ENCODE data around the gene ADGRL2. TPM values are rescaled to one million over a fixed set of nuclear protein-coding genes. Genes with fewer than 3 reads are reported as not detected.

Gene ADGRL2
- total and polyA plus RNA-seq, 2 experiments from 2014 or later: 38.2 to 90.3 TPM

DNA sequence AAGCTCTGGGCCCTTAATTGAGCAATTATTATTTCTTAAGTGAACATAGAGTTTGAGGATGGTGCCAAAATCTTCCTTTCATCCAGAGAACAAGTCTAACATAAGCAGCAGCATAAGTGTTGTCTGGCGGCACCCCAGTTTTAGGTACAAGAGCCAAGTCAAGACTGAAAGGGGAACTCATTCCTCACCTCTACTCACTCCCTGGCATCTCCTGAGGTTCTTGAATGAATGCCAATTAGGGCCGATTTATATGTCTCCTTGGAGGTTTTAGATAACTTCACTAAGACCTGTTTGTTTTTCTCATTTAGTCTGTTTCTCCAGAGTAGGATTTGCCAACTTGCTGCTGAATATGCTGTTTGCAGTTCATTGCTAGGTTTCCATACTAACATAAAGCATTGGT is 42.6 kb upstream of the ADGRL2 start:
- no peaks in the 10 kb centered on the region for H3K27me3 ChIP-seq (ENCODE audit: insufficient read depth)
- H3K9me2 ChIP-seq (ENCODE audit: insufficient read depth): no peaks in the 10 kb centered on the region
- Mint-ChIP-seq H3K27ac (no peak overlapping the region), H3K36me3 (ENCODE audit: low read depth) (no peaks in the 10 kb centered on the region), H3K27me3 (ENCODE audit: insufficient read depth, low read depth, poor library complexity) (peaks cover 5% of the 10 kb centered on the region), H3K9me3 (no peaks in the 10 kb centered on the region), H3K4me3 (no peak overlapping the region), H3K4me1 (peaks cover 17% of the 10 kb centered on the region)
- H3K4me1 ChIP-seq (ENCODE audit: insufficient read depth): no peaks in the 10 kb centered on the region
- H3K4me2 ChIP-seq: no peak overlapping the region
- H3K79me2 ChIP-seq (replicated peaks; ENCODE audit: insufficient read depth): no peaks in the 10 kb centered on the region
- H3K36me3 ChIP-seq (ENCODE audit: insufficient read depth): no peaks in the 10 kb centered on the region
- H4K20me1 ChIP-seq (replicated peaks; ENCODE audit: insufficient read depth): no peaks in the 10 kb centered on the region
- H3K4me3 ChIP-seq: no peak overlapping the region
- TF ChIP-seq ZNF114 (CRISPR knock-in tag; IDR thresholded peaks at IDR 0.05) (no peak), CREB1 (CRISPR knock-in tag; IDR thresholded peaks at IDR 0.05; ENCODE audit: low read depth) (no peak)
- DNase-seq (ENCODE audit: low spot score): no peak
- H3K27ac ChIP-seq (ENCODE audit: low read depth): no peak overlapping the region
- H2AFZ ChIP-seq: no peak overlapping the region
- no peak for ATAC-seq
- no peaks in the 10 kb centered on the region for H3F3A ChIP-seq (replicated peaks; ENCODE audit: low read depth)

DNA sequence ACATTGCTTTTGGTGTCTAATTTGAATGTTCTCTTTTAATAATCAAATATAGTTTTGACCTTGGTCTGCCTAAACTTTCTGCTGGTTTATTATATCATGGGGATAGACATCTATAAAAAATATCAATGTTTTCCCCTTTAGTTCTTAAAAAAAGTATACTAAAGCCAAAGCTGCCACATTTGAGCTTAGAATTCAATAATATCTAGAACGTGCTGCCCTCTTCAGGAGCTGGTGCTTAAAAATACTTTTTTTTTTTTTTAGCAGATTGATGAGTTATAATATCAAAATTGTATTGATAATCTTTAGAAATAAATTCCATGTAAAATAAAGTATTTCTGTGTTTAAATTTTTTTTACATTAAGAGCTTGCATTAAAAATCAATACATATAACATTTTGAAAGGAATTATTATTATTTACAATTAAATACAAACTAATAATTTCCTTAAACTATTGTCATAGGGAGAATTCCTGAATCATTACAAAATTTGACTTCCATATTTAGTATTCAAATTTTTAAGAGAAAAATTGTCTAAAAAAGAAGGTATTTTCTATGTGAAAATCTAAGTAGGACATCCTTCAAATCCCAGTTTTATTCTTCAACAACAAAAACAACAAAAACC is 40.1 kb upstream of the ADGRL2 start:
- ATAC-seq (no peak), DNase-seq (ENCODE audit: low spot score) (peak; percentile 33)
- H3K27me3 Mint-ChIP-seq (ENCODE audit: insufficient read depth, low read depth, poor library complexity): peaks cover 5% of the 10 kb centered on the region
- no peak overlapping the region for H3K27ac Mint-ChIP-seq
- H3K4me3 Mint-ChIP-seq: no peak overlapping the region
- Histone ChIP-seq H3K27me3 (ENCODE audit: insufficient read depth) (no peaks in the 10 kb centered on the region), H3K4me2 (no peak overlapping the region), H3K4me3 (no peak overlapping the region), H2AFZ (no peak overlapping the region), H3K9me2 (ENCODE audit: insufficient read depth) (no peaks in the 10 kb centered on the region), H3K27ac (ENCODE audit: low read depth) (no peak overlapping the region), H3K79me2 (replicated peaks; ENCODE audit: insufficient read depth) (no peaks in the 10 kb centered on the region), H4K20me1 (replicated peaks; ENCODE audit: insufficient read depth) (no peaks in the 10 kb centered on the region), H3K36me3 (ENCODE audit: insufficient read depth) (no peaks in the 10 kb centered on the region), H3K4me1 (ENCODE audit: insufficient read depth) (no peaks in the 10 kb centered on the region), H3F3A (replicated peaks; ENCODE audit: low read depth) (no peaks in the 10 kb centered on the region)
- peaks cover 19% of the 10 kb centered on the region for H3K4me1 Mint-ChIP-seq
- TF ChIP-seq NANOG (IDR thresholded peaks at IDR 0.05; ENCODE audit: borderline replicate concordance) (no peak), ZNF331 (CRISPR knock-in tag; IDR thresholded peaks at IDR 0.05; ENCODE audit: low read depth) (no peak)
- TF ChIP-seq, protein P1, sequence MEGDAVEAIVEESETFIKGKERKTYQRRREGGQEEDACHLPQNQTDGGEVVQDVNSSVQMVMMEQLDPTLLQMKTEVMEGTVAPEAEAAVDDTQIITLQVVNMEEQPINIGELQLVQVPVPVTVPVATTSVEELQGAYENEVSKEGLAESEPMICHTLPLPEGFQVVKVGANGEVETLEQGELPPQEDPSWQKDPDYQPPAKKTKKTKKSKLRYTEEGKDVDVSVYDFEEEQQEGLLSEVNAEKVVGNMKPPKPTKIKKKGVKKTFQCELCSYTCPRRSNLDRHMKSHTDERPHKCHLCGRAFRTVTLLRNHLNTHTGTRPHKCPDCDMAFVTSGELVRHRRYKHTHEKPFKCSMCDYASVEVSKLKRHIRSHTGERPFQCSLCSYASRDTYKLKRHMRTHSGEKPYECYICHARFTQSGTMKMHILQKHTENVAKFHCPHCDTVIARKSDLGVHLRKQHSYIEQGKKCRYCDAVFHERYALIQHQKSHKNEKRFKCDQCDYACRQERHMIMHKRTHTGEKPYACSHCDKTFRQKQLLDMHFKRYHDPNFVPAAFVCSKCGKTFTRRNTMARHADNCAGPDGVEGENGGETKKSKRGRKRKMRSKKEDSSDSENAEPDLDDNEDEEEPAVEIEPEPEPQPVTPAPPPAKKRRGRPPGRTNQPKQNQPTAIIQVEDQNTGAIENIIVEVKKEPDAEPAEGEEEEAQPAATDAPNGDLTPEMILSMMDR (conservative IDR thresholded peaks at IDR 0.05; ENCODE audit: low read depth in 2 of 2): peak; percentile 48 to 52; a peak in 3 of 4 replicates
- no peaks in the 10 kb centered on the region for H3K9me3 Mint-ChIP-seq
- no peaks in the 10 kb centered on the region for H3K36me3 Mint-ChIP-seq (ENCODE audit: low read depth)

DNA sequence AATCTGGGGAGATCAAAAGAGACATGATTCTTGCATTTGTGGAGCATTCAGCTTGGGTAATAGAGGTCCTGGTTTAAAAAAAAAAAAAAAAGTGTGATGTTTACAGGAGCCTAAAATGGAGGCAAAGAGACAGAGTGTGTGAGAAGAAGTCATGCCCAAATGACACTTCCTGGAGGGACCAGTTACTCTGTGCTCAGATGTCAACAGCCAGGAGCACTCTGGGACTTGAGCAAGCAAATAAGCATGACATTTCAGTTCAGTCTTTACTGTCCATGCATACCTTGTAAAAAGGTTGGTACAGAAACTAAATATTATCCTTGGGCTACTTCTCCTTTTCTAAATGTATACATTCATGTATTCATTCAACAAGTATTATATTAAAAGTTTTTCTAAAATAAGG is 25.2 kb upstream of the ADGRL2 start:
- no peaks in the 10 kb centered on the region for H3K27me3 Mint-ChIP-seq (ENCODE audit: insufficient read depth, low read depth, poor library complexity)
- peaks cover 14% of the 10 kb centered on the region for H3K4me1 ChIP-seq (ENCODE audit: insufficient read depth)
- H3K9me3 Mint-ChIP-seq: no peaks in the 10 kb centered on the region
- TF ChIP-seq EZH2 (IDR thresholded peaks at IDR 0.05; ENCODE audit: low read depth, unreplicated experiment): no peak
- no peak for TF ChIP-seq NANOG (IDR thresholded peaks at IDR 0.05; ENCODE audit: borderline replicate concordance)
- TF ChIP-seq POLR2AphosphoS5 (IDR thresholded peaks at IDR 0.05; ENCODE audit: low read depth): no peak
- TF ChIP-seq ZNF114 (CRISPR knock-in tag; IDR thresholded peaks at IDR 0.05): no peak
- no peak for TF ChIP-seq JUNB (IDR thresholded peaks at IDR 0.05; ENCODE audit: unreplicated experiment)
- TF ChIP-seq STAT1 (IDR thresholded peaks at IDR 0.05; ENCODE audit: unreplicated experiment): no peak
- TF ChIP-seq CREB1 (CRISPR knock-in tag; IDR thresholded peaks at IDR 0.05; ENCODE audit: low read depth): no peak
- no peak for TF ChIP-seq EZH2phosphoT487 (IDR thresholded peaks at IDR 0.05; ENCODE audit: unreplicated experiment)
- TF ChIP-seq, protein P2, sequence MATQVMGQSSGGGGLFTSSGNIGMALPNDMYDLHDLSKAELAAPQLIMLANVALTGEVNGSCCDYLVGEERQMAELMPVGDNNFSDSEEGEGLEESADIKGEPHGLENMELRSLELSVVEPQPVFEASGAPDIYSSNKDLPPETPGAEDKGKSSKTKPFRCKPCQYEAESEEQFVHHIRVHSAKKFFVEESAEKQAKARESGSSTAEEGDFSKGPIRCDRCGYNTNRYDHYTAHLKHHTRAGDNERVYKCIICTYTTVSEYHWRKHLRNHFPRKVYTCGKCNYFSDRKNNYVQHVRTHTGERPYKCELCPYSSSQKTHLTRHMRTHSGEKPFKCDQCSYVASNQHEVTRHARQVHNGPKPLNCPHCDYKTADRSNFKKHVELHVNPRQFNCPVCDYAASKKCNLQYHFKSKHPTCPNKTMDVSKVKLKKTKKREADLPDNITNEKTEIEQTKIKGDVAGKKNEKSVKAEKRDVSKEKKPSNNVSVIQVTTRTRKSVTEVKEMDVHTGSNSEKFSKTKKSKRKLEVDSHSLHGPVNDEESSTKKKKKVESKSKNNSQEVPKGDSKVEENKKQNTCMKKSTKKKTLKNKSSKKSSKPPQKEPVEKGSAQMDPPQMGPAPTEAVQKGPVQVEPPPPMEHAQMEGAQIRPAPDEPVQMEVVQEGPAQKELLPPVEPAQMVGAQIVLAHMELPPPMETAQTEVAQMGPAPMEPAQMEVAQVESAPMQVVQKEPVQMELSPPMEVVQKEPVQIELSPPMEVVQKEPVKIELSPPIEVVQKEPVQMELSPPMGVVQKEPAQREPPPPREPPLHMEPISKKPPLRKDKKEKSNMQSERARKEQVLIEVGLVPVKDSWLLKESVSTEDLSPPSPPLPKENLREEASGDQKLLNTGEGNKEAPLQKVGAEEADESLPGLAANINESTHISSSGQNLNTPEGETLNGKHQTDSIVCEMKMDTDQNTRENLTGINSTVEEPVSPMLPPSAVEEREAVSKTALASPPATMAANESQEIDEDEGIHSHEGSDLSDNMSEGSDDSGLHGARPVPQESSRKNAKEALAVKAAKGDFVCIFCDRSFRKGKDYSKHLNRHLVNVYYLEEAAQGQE (IDR thresholded peaks at IDR 0.05; ENCODE audit: unreplicated experiment): no peak
- H3K27ac ChIP-seq (ENCODE audit: low read depth): no peak overlapping the region
- no peaks in the 10 kb centered on the region for H3F3A ChIP-seq (replicated peaks; ENCODE audit: low read depth)
- H3K36me3 Mint-ChIP-seq (ENCODE audit: low read depth): no peaks in the 10 kb centered on the region
- no peaks in the 10 kb centered on the region for H4K20me1 ChIP-seq (replicated peaks; ENCODE audit: insufficient read depth)
- no peak overlapping the region for H2AFZ ChIP-seq
- H3K4me2 ChIP-seq: no peak overlapping the region
- no peak for DNase-seq (ENCODE audit: low spot score)
- H3K4me3 Mint-ChIP-seq: no peak overlapping the region
- H3K9me2 ChIP-seq (ENCODE audit: insufficient read depth): peaks cover 3% of the 10 kb centered on the region; the same call in 1 of the 2 replicates
- H3K27ac Mint-ChIP-seq: no peak overlapping the region
- H3K4me1 Mint-ChIP-seq: peaks cover 4% of the 10 kb centered on the region; the same call in 2 of the 3 replicates
- H3K4me3 ChIP-seq: no peak overlapping the region
- H3K36me3 ChIP-seq (ENCODE audit: insufficient read depth): no peaks in the 10 kb centered on the region
- no peaks in the 10 kb centered on the region for H3K27me3 ChIP-seq (ENCODE audit: insufficient read depth)
- ATAC-seq: no peak
- no peaks in the 10 kb centered on the region for H3K79me2 ChIP-seq (replicated peaks; ENCODE audit: insufficient read depth)
